Measurements from ENCODE around the gene CCDC186. TPM values are rescaled to one million over a fixed set of nuclear protein-coding genes. Genes with fewer than 3 reads are reported as not detected.

CCDC186 gene
- total and polyA plus RNA-seq, 2 of the 8 experiments (the other 6 are each of a cell fraction or from before 2014, with no cell fraction given) = 3.0 to 30.3 TPM

GRCh38 chr10:114100848-114101741 is 72.9 kb downstream of the CCDC186 start (continued):
- TF ChIP-seq CHD7 (IDR thresholded peaks at IDR 0.05; ENCODE audit: insufficient replicate concordance, low read length) (no peak), TBP (IDR thresholded peaks at IDR 0.05; ENCODE audit: low read depth, low read length) (peak; percentile 97), JUN (IDR thresholded peaks at IDR 0.05; ENCODE audit: low read depth, low read length) (no peak), KDM1A (IDR thresholded peaks at IDR 0.05; ENCODE audit: borderline replicate concordance, low read length) (no peak), POLR2A (IDR thresholded peaks at IDR 0.05; ENCODE audit: control extremely low read depth in 1 of 2, low read depth in 2 of 2, low read length in 2 of 2) (no peak), POU5F1 (IDR thresholded peaks at IDR 0.05; ENCODE audit: low read depth, low read length) (no peak), SIRT6 (IDR thresholded peaks at IDR 0.05; ENCODE audit: low read length) (no peak), EZH2 (IDR thresholded peaks at IDR 0.05; ENCODE audit: low read depth, low read length, severe bottlenecking) (peak; percentile 59), RBBP5 (IDR thresholded peaks at IDR 0.05; ENCODE audit: borderline replicate concordance, low read depth, low read length) (no peak), PHF8 (conservative IDR thresholded peaks at IDR 0.05; ENCODE audit: low read depth, low read length) (no peak)
